ENCODE results near the gene SNX10. TPM values are rescaled to one million over a fixed set of nuclear protein-coding genes. Genes with fewer than 3 reads are reported as not detected.

Gene SNX10
- total and polyA plus RNA-seq, 2 of the 8 experiments (the other 6 are each of a cell fraction or from before 2014, with no cell fraction given), result 4.4 to 9.6 TPM

DNA sequence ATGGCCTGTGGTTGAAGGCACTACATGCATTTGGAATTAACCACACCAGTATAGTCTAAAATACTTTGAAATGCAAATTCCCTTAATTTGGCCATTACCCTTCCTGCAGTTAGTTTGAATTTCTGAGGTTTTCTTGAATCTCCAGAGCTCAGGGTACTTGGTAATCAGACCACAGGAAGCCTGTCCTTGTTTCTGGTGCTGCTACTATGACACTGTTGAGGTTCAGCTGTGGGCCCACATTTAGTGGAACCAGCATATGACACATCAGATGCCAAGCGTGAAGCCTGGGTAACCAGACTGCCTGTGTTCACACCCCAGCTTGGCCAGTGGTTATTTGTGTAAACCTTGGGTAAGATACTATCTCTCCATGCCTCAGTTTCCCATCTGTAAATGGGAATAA is 124.3 kb downstream of the SNX10 start (continued):
- TF ChIP-seq RBBP5 (IDR thresholded peaks at IDR 0.05; ENCODE audit: borderline replicate concordance, low read depth, low read length), result no peak
- TF ChIP-seq CTCF (IDR thresholded peaks at IDR 0.05; ENCODE audit: control extremely low read depth in 1 of 3, insufficient read depth in 1 of 3, low read depth in 1 of 3, low read length in 3 of 3), result no peak

Measured in H1 (cell line).